GM18498 (cell line): ENCODE data around the gene CBX8.

Experiments
- ATAC-seq: cut with Tn5 transposase; IDR thresholded peaks from one replicate; pipeline ENCODE4 v1.9.1; 2021; ENCODE audit warnings: mild to moderate bottlenecking, moderate library complexity; ENCODE audit not compliant: unreplicated experiment

CBX8 gene

GRCh38 chr17:79808763-79809529 lies 12.1 kb upstream of the CBX8 start:
- no peak for ATAC-seq

- no peak for ATAC-seq
Measured at GRCh38 chr17:79806863-79807720, 10.2 kb upstream of the CBX8 start.

GRCh38 chr17:79806446-79806760 lies 9.5 kb upstream of the CBX8 start:
- ATAC-seq = no peak

- peak; percentile 2 for ATAC-seq
Measured at GRCh38 chr17:79804856-79805696, 8.2 kb upstream of the CBX8 start.

- peak; percentile 61 for ATAC-seq
Measured at GRCh38 chr17:79803997-79804855, 7.3 kb upstream of the CBX8 start.

- no peak for ATAC-seq
Measured at GRCh38 chr17:79803421-79803996, 6.6 kb upstream of the CBX8 start.

GRCh38 chr17:79802736-79803420 lies 6.0 kb upstream of the CBX8 start:
- ATAC-seq = no peak

- ATAC-seq = no peak
Measured at GRCh38 chr17:79802039-79802735, 5.3 kb upstream of the CBX8 start.

- no peak for ATAC-seq
Measured at GRCh38 chr17:79801156-79802038, 4.5 kb upstream of the CBX8 start.

- no peak for ATAC-seq
Measured at GRCh38 chr17:79800325-79801155, 3.7 kb upstream of the CBX8 start.

- no peak for ATAC-seq
Measured at GRCh38 chr17:79799538-79800324, 2.9 kb upstream of the CBX8 start.

- ATAC-seq = no peak
Measured at GRCh38 chr17:79799174-79799537, 2.3 kb upstream of the CBX8 start.

- ATAC-seq = no peak
Measured at GRCh38 chr17:79798299-79799173, 1.7 kb upstream of the CBX8 start.

- ATAC-seq = peak; percentile 14
Measured at GRCh38 chr17:79797492-79798298, 818 bp upstream of the CBX8 start.

GRCh38 chr17:79796444-79796762 lies 474 bp downstream of the CBX8 start:
- ATAC-seq = no peak
